C4-2B (cell line): ENCODE results near the gene NHLH1.

Experiments
- H3K27ac ChIP-seq: fragments of 450-650 bp; 2 replicates; pipeline ENCODE4 v1.5.1; 2017
- CTCF ChIP-seq: fragments of 450-650 bp; conservative IDR thresholded peaks from 2 replicates; pipeline ENCODE4 v1.5.1; 2017; ENCODE audit warnings: mild to moderate bottlenecking
- ZFX ChIP-seq: fragments of 450-650 bp; IDR thresholded peaks from 2 replicates; pipeline ENCODE4 v1.6.1; 2017

The NHLH1 gene

GRCh38 chr1:160358073-160358472, 8.8 kb upstream of the NHLH1 start:
- TF ChIP-seq ZFX (no peak), CTCF (no peak)
- H3K27ac ChIP-seq: no peak overlapping the region

- TF ChIP-seq ZFX: no peak
- no peak for TF ChIP-seq CTCF
- no peak overlapping the region for H3K27ac ChIP-seq
These were observed 7.2 kb upstream of the NHLH1 start for GRCh38 chr1:160359559-160360226.

- H3K27ac ChIP-seq: no peak overlapping the region
These were observed 6.6 kb upstream of the NHLH1 start for GRCh38 chr1:160360227-160360695.

GRCh38 chr1:160361199-160361598, 5.7 kb upstream of the NHLH1 start:
- no peak overlapping the region for H3K27ac ChIP-seq
- TF ChIP-seq CTCF (no peak), ZFX (no peak)

More at GRCh38 chr1:160360227-160360695, 6.6 kb upstream of the NHLH1 start:
- TF ChIP-seq CTCF (no peak), ZFX (no peak)

- H3K27ac ChIP-seq: no peak overlapping the region
- TF ChIP-seq CTCF: no peak
- TF ChIP-seq ZFX: no peak
These were observed 5.1 kb upstream of the NHLH1 start for GRCh38 chr1:160361814-160362167.

- TF ChIP-seq CTCF (no peak), ZFX (no peak)
- H3K27ac ChIP-seq: no peak overlapping the region
These were observed 4.5 kb upstream of the NHLH1 start for GRCh38 chr1:160362168-160362957.

GRCh38 chr1:160363010-160363409, 3.9 kb upstream of the NHLH1 start:
- H3K27ac ChIP-seq: no peak overlapping the region
- TF ChIP-seq ZFX: no peak
- no peak for TF ChIP-seq CTCF
